Endothelial cell of umbilical vein (primary cell): ENCODE results near the gene KDM4B. TPM values are rescaled to one million over a fixed set of nuclear protein-coding genes. Genes with fewer than 3 reads are reported as not detected.

Source experiments
- BruUV-seq: library from RNA; stranded (reverse); fragments of 400-500 nt; replicated peaks from 2 replicates; lab custom pipeline; 2021; lab: Mats Ljungman, UMichigan
- CTCF ChIA-PET: fragments of 300-600, 350-600 bp; sonication (Branson Sonifier 250); formaldehyde crosslinking; loops from one replicate; lab custom pipeline; 2021; ENCODE audit warnings: antibody characterized with exemption, inconsistent platforms; lab: Charles Lee
- POLR2A ChIA-PET: fragments of 300-600, 350-600 bp; sonication (Branson Sonifier 250); formaldehyde crosslinking; loops from one replicate; lab custom pipeline; 2021; ENCODE audit warnings: antibody characterized with exemption, inconsistent platforms; lab: Charles Lee
- DNase-seq: peaks from one replicate; pipeline ENCODE4 v3.0.0-alpha.2; 2011; ENCODE audit warnings: low read depth, low spot score
- FAIRE-seq: peaks from 2 replicates; lab custom pipeline; 2011; peaks lifted over from hg19 to GRCh38; lab: Jason Lieb, UNC
- H2AFZ ChIP-seq: 2 replicates; pipeline ENCODE4 v1.6.0; 2012; ENCODE audit warnings: low read depth, low read length, control low read depth, inconsistent platforms
- H3K27ac ChIP-seq: 2 replicates; pipeline ENCODE4 v1.5.1; 2011; ENCODE audit warnings: low read depth, mild to moderate bottlenecking, control low read depth, low read length, moderate library complexity; ENCODE audit not compliant: insufficient read depth
- H3K27me3 ChIP-seq, 2 experiments: 2 replicates each; pipeline versions ENCODE4 v1.6.0 to v1.6.1; 2011; ENCODE audit warnings: low read length in 2 of 2, mixed read lengths in 1 of 2; ENCODE audit not compliant: control insufficient read depth in 2 of 2, insufficient read depth in 2 of 2
- H3K36me3 ChIP-seq, 2 experiments: 2 replicates in 1 of 2; 3 replicates in 1 of 2; pipeline ENCODE4 v1.5.1; 2011; ENCODE audit warnings: low read length in 2 of 2, mild to moderate bottlenecking in 1 of 2, moderate library complexity in 1 of 2; ENCODE audit not compliant: control insufficient read depth in 2 of 2, insufficient read depth in 2 of 2; ENCODE audit errors: extremely low read depth in 1 of 2
- H3K4me1 ChIP-seq: 3 replicates; pipeline ENCODE4 v1.5.1; 2011; ENCODE audit warnings: mild to moderate bottlenecking, low read length; ENCODE audit not compliant: control insufficient read depth, insufficient read depth; ENCODE audit errors: extremely low read depth
- H3K4me2 ChIP-seq: 2 replicates; pipeline ENCODE4 v1.6.1; 2011; ENCODE audit warnings: low read length, control low read depth, mixed read lengths; ENCODE audit not compliant: insufficient read depth
- H3K4me3 ChIP-seq, 3 experiments: fragments of 200-600 bp in 1 of 3; sonication (generic), shearing (Covaris generic) in 1 of 3; replicated peaks in 1 of 3; 2 replicates each; pipeline ENCODE4 v1.5.1; 2011 to 2016; ENCODE audit warnings: control low read depth in 3 of 3, low read length in 3 of 3, mild to moderate bottlenecking in 2 of 3, inconsistent platforms in 1 of 3, low read depth in 1 of 3, moderate library complexity in 1 of 3; ENCODE audit not compliant: insufficient read depth in 1 of 3
- H3K79me2 ChIP-seq: 2 replicates; pipeline ENCODE4 v1.6.0; 2012; ENCODE audit warnings: low read length, inconsistent platforms; ENCODE audit not compliant: control insufficient read depth, insufficient read depth
- H3K9ac ChIP-seq: replicated peaks from 2 replicates; pipeline ENCODE3; 2011; ENCODE audit warnings: low read length, control low read depth; ENCODE audit not compliant: insufficient read depth; ENCODE audit errors: extremely low read depth
- H3K9me1 ChIP-seq: replicated peaks from 3 replicates; pipeline ENCODE4 v1.6.0; 2011; ENCODE audit warnings: mild to moderate bottlenecking, low read length; ENCODE audit not compliant: control insufficient read depth, insufficient read depth; ENCODE audit errors: extremely low read depth
- H3K9me3 ChIP-seq: replicated peaks from 2 replicates; pipeline ENCODE4 v1.5.1; 2012; ENCODE audit warnings: low read length, inconsistent platforms; ENCODE audit not compliant: control insufficient read depth, insufficient read depth
- H4K20me1 ChIP-seq: replicated peaks from 2 replicates; pipeline ENCODE3; 2011; ENCODE audit warnings: mild to moderate bottlenecking, low read length; ENCODE audit not compliant: control insufficient read depth, insufficient read depth; ENCODE audit errors: extremely low read depth
- GATA2 ChIP-seq: IDR thresholded peaks from 2 replicates; pipeline ENCODE4 v1.7.0; 2011; ENCODE audit warnings: low read depth, mild to moderate bottlenecking, moderate library complexity, mixed read lengths, low read length; ENCODE audit not compliant: insufficient read length, insufficient read depth
- dilution Hi-C: fragments of 300-500 bp; cut with MboI; formaldehyde crosslinking; loops from one replicate; pipeline ENCODE4 v1.15.0; 2019; ENCODE audit warnings: low sequenced_read_pairs; ENCODE audit not compliant: extremely low pct_ligation_motif_present
- intact Hi-C: fragments of 100-400 bp; cut with micrococcal nuclease; formaldehyde crosslinking; loops from one replicate; pipeline ENCODE4 v1.10.0; 2022
- polyA plus RNA-seq, 4 experiments: library from polyadenylated mRNA; depleted of rRNA in 3 of 4; stranded (reverse) in 3 of 4; unstranded in 1 of 4; fragments of >200 nt; gene quantifications; 2 replicates each; pipeline versions ENCODE4 v1.2.1 to v1.2.3, GENCODE V29; 2011 to 2012; ENCODE audit warnings: missing spikeins in 1 of 4
- total RNA-seq: library from RNA; stranded (reverse); gene quantifications from 2 replicates; pipeline ENCODE4 v1.2.3, GENCODE V29; 2021
- TF ChIP-seq, protein P1 (sequence below), 2 donors: IDR thresholded peaks; 1 replicate in 1 of 2; 2 replicates in 1 of 2; pipeline ENCODE4 v1.5.1; 2011; ENCODE audit warnings: low read length in 2 of 2, mild to moderate bottlenecking in 2 of 2, moderate library complexity in 2 of 2, control low read depth in 1 of 2, inconsistent platforms in 1 of 2, low read depth in 1 of 2; ENCODE audit not compliant: insufficient read depth in 1 of 2; ENCODE audit errors: extremely low read depth in 1 of 2

The KDM4B gene
- total and polyA plus RNA-seq, 2 donors (not counting 3 experiments of a cell fraction or from before 2014, with no cell fraction given) = 12.4 to 37.2 TPM

DNA sequence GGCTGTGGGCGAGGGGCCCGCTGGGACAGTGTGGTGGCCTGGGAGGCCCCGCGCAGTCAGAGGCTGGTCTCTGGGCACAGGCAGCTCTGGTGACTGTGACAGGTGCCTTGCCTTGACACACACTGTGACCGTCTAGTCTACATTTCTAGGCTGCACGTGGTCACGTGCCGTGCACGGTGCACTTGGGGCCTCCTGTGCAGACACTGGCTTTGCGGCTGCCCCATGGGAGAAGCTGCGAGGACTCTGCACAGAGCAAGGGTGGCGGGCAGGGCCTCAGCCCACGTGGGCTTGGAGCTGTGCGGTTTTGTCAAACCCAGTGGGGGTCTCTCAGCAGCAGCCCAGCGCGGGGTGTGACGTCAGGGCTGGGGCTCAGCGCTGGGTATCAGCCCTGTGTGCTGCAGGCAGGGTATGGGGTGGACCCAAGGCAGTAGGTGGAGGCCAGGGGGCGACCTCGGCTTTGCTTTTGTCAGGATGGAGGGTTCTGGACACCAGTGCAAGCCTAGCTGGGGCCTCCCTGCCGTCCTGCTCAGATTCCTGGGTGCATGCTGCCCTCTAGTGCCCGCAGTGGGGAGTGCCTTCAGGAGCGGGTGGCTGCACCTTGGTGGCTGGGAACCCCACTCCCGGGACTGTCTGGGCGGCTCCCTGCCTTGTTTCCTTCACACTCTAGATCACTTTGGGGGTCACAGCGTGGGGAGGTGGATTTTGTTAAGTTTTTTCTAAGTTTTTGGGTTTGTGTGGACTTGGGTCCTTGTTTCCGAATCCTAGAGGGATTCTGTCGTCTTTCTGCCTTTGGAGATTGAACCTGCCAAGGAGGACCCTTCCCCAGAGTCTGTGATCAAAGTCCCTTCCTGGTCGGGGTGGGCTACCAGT lies 62.6 kb downstream of the KDM4B start:
- ChIA-PET POLR2A (interaction anchor here (0.6 kb wide), 2 partner anchors 10 to 277 kb away, joined by 3 to 4 read pairs; no protein-coding TSS in a partner anchor), CTCF (interaction anchor here (0.5 to 4.1 kb wide), 37 partner anchors 7 to 227 kb away, joined by 3 to 103 read pairs (median 6); partner anchors contain the start of genes KDM4B and PLIN3)
- no TSS peak for BruUV-seq
- peaks cover 12% of the 10 kb centered on the region for H3K79me2 ChIP-seq
- no peak overlapping the region for H3K4me3 ChIP-seq
- H3K9me1 ChIP-seq = no peaks in the 10 kb centered on the region
- dilution Hi-C loops = no loop called here
- intact Hi-C loops = loop anchor here (1.0 to 2.0 kb wide), 4 partner anchors 30 to 223 kb away; no protein-coding TSS in a partner anchor
- H3K27me3 ChIP-seq = no peaks in the 10 kb centered on the region
- FAIRE-seq (peak; percentile 94), DNase-seq (peak; percentile 61)
- no peak overlapping the region for H3K9ac ChIP-seq
- TF ChIP-seq, protein P1, sequence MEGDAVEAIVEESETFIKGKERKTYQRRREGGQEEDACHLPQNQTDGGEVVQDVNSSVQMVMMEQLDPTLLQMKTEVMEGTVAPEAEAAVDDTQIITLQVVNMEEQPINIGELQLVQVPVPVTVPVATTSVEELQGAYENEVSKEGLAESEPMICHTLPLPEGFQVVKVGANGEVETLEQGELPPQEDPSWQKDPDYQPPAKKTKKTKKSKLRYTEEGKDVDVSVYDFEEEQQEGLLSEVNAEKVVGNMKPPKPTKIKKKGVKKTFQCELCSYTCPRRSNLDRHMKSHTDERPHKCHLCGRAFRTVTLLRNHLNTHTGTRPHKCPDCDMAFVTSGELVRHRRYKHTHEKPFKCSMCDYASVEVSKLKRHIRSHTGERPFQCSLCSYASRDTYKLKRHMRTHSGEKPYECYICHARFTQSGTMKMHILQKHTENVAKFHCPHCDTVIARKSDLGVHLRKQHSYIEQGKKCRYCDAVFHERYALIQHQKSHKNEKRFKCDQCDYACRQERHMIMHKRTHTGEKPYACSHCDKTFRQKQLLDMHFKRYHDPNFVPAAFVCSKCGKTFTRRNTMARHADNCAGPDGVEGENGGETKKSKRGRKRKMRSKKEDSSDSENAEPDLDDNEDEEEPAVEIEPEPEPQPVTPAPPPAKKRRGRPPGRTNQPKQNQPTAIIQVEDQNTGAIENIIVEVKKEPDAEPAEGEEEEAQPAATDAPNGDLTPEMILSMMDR (IDR thresholded peaks at IDR 0.05; ENCODE audit: extremely low read depth in 1 of 2, insufficient read depth in 1 of 2, low read depth in 1 of 2, low read length in 2 of 2) = peak; percentile 92 to 95
- no peak for TF ChIP-seq GATA2
- no peak overlapping the region for H3K4me2 ChIP-seq
- H3K27ac ChIP-seq = no peak overlapping the region
- peaks cover 2% of the 10 kb centered on the region for H4K20me1 ChIP-seq
- no peaks in the 10 kb centered on the region for H3K4me1 ChIP-seq
- peaks cover 0 to 8% of the 10 kb centered on the region in 2 experiments for H3K36me3 ChIP-seq
- H2AFZ ChIP-seq = no peak overlapping the region
- H3K9me3 ChIP-seq = no peaks in the 10 kb centered on the region
